HG03520 (cell line): ENCODE results near the gene CD2BP2.
A peak's percentile ranks its signal among the peaks of the same experiment; 100 is the strongest.
"Not testable (repeated sequence)": the region's sequence is repeated elsewhere in the genome, so short reads cannot be mapped to it uniquely, and the experiment has no call there.

Experiments
- ATAC-seq: cut with Tn5 transposase; IDR thresholded peaks from one replicate; pipeline ENCODE4 v1.9.1; 2021; ENCODE audit warnings: mild to moderate bottlenecking, moderate library complexity; ENCODE audit not compliant: unreplicated experiment

The CD2BP2 gene

GRCh38 chr16:30348113-30348512 is 7.0 kb downstream of the CD2BP2 start:
- no peak for ATAC-seq

GRCh38 chr16:30346286-30346685 is 8.8 kb downstream of the CD2BP2 start:
- ATAC-seq, result no peak

DNA sequence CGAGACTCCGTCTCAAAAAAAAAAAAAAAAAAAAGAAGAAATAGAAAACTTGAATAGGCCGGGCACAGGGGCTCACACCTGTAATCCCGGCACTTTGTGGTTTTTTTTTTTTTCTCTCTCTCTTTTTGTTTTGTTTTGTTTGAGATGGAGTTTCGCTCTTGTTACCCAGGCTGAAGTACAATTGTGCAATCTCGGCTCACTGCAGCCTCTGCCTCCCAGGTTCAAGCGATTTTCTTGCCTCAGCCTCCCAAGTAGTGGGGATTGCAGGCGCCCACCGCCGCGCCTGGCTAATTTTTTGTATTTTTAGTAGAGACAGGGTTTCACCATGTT is 11.7 kb downstream of the CD2BP2 start:
- not testable (repeated sequence) for ATAC-seq

DNA sequence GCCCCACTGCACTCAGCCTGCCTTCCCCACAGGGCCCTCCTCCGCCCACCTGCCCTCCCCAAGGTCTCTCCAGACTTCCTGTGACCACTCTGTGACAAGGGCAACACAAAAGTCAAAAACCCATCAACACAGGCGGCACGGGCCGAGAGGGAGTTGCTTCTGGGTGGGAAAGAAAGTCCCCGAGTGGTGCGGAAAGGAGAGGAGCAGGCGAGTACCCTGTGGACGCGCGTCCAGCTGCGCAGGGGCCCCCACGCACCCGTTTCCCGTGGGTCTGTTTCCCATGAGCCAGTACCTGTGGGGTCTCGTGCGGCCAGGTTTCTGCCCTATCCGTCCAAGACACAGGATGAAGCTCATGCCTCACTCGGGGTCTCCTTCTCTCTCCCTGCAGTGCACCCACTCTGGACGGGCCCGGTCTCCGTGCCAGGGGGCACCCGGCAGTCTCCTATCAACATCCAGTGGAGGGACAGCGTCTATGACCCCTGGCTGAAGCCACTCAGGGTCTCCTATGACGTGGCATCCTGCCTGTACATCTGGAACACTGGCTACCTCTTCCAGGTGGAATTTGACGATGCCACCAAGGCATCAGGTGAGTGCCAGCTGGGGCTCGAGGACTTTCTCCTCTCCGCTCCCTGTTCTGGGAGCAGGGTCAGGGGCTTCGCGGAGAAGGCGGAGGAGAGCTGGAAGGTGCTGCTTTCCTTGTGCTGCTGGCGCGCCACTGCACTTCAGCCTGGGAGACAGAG is 12.2 kb downstream of the CD2BP2 start:
- no peak for ATAC-seq

- ATAC-seq, result not testable (repeated sequence)
These were observed 13.1 kb downstream of the CD2BP2 start for GRCh38 chr16:30341971-30342370.

- no peak for ATAC-seq
These were observed 14.5 kb downstream of the CD2BP2 start for GRCh38 chr16:30340621-30341020.

DNA sequence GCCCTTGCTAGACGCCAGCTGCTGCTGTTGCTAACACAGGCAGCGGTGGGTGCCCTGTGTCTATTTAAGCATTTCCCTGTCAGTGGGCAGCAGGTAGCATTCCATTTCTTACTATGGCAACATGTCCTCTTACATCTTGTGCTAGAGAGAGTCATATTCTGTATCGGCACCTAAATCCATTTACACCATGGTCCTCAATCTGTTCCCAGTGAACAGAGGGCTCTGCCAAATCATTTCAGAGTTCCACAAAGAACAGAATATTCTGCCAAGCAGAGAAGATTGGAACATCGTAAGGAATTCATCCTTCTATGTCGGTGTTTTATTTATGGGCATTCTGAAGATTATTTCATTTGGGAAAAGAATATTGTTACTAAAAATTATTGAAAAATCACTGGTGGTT is 16.4 kb downstream of the CD2BP2 start:
- ATAC-seq, result not testable (repeated sequence)

- not testable (repeated sequence) for ATAC-seq
These were observed 17.1 kb downstream of the CD2BP2 start for GRCh38 chr16:30337964-30338357.

DNA sequence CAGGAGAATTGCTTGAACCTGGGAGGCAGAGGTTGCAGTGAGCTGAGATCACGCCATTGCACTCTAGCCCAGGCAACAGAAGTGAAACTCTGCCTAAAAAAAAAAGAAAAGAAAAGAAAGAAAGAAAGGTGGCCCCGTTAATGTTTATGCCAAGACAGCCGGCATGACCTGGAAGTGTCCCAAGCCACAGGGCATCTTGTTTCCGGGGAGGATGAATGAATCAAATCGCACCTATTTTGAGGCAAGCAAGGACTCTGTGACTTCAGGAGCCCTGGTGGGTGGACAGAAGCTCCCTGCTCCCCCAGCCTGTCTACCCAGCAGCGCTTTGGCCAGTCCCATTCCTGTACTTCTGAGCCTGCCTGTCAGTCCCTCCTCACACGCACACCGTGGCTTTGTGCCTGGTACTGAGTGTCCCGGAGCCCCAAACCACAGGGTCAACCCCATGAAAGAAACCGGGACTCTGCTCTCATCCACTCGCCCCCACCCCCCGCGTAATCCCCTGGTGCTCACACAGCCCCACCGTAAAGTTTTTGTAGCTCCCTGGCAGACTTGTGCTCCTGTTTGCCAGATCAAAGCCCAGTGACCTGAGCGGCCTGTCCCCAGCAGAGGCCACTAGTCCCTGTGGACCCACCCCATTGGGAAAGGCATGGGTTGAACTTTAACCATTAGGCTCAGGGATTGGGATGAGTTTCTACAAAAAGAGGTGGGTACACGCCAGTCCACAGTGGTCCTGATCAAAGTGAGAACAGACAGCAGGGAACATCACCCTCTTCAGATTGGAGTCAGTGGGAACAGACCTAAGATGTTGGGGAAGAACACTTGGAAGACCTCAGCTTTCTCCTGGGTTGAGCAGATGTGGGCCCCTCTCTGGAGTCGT is 19.3 kb downstream of the CD2BP2 start:
- peak; percentile 7 for ATAC-seq

DNA sequence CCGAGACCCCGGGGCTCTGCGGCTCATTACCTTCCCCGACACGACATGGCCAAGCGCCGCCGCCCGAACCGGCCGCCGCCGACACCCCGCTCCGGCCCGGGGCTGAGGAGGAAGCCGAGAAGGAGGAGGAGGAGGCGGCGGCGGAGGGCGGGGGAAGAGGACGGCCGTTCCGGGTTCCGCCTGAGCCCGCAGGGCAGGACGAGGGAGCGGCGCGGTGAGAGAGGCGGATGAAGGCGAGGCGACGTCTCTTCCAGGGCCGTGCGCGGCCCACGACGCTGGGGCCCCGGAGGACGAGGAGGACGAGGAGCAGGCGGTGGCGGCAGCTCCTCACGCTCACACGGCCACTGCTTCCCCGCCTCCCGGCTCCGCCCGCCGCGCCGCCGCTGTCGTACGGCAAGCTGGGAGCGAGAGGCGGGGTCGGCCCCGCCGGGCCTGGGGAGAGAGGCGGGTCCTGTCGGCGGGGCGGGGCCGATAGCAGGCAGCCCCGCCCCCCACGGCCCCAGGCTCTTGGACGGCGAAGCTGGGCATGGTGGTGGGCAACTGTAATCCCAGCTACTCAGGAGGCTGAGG is 20.0 kb downstream of the CD2BP2 start:
- peak; percentile 62 for ATAC-seq

DNA sequence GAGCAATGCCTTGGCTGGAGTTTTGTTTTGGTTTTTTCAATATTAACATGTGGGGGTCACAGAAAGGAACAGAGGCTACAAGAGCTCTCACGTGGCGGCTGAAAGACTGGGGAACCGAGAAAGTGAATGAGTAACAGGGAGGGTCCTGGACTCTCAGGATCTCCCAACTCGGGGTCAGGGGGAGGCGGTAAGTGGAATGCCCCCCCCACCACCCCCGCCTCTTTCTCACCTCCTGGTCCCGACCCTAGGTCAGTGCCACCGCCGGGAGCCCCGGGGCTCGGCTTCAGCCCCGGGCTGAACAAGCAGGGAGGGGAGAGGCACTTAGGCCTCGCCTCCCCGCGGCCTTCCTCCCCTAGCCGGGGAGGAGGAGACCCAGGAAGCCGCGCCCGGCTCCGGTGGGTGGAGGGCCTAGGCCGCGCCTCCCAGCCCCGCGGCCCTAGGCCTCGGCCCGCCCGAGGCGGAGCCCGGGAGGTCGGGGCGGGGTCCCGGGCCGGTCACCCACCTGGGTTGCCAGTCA is 20.6 kb downstream of the CD2BP2 start:
- ATAC-seq, result peak; percentile 87

DNA sequence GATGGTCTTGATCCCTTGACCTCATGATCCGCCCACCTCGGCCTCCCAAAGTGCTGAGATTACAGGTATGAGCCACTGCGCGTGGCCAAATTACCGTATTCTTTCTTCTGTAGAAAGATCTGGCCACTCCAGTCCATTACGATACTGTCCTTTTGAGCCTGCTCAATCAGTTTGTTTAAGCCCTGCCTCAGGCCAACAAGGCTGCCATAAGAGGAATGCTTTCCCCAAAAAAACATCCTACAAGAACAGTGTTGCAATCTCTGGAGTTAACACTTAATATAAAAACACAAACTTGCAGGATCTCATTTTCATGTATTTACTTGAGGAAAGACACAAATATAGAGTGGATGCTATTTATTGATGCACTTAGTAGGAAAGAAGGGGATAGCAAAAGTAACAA is 30.9 kb downstream of the CD2BP2 start:
- not testable (repeated sequence) for ATAC-seq

DNA sequence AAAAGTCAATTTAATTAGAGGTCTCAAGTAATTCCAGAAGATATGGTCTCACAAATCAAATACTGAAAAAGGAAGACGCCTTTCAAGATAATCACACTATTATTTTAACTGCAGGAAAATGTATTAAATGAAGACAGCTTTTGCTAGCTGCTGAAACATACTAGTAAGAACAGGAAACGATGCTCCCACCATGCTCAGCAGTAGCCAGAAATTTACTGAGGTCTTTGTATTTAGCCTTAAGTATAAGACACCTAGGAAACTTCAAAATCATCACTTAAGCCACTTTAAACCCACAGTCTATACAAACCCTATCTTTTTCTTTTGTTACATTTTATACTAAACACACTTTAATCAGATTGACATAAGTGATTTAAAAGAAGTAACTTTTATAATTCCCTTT is 36.5 kb downstream of the CD2BP2 start:
- not testable (repeated sequence) for ATAC-seq

DNA sequence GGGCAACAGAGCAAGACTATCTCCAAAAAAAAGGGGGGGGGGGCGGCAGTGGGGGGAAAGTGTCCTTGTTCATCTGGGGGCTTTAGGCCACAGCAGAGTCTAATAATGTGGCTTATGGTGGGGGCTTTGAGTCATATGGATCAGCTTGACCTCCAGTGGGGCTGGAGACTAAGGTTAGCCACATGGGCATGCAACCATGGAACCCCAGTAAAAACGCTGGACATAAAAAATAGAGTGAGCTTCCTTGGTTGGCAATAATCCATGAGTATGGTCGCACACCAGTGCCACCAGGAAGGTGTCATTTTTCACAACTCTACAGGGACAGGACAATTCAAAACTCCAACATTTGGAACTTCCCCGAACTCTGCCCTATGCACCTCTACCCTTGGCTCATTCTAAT is 44.2 kb downstream of the CD2BP2 start:
- ATAC-seq, result not testable (repeated sequence)

GRCh38 chr16:30309255-30309654 is 45.9 kb downstream of the CD2BP2 start:
- ATAC-seq, result not testable (repeated sequence)
